SIG-M5 (cell line): ENCODE data around the gene PCED1B.
"Not testable (repeated sequence)": the region's sequence is repeated elsewhere in the genome, so short reads cannot be mapped to it uniquely, and the experiment has no call there.

Experiments
- DNase-seq: peaks from one replicate; lab custom pipeline; 2025; lab: John Stamatoyannopoulos, UW

The PCED1B gene

GRCh38 chr12:47209014-47209413 is 129.6 kb downstream of the PCED1B start:
- DNase-seq = no peak

- no peak for DNase-seq
Observed at GRCh38 chr12:47210776-47211175, 131.4 kb downstream of the PCED1B start.

- DNase-seq = no peak
Observed at GRCh38 chr12:47212701-47213039, 133.2 kb downstream of the PCED1B start.

GRCh38 chr12:47213396-47213795 is 134.0 kb downstream of the PCED1B start:
- no peak for DNase-seq

- DNase-seq = no peak
Observed at GRCh38 chr12:47214001-47214619, 134.7 kb downstream of the PCED1B start.

- DNase-seq = no peak
Observed at GRCh38 chr12:47214771-47215170, 135.3 kb downstream of the PCED1B start.

GRCh38 chr12:47216150-47216677 is 136.8 kb downstream of the PCED1B start:
- DNase-seq = peak; percentile 49

GRCh38 chr12:47217595-47217869 is 138.1 kb downstream of the PCED1B start:
- not testable (repeated sequence) for DNase-seq

GRCh38 chr12:47218191-47218654 is 138.8 kb downstream of the PCED1B start:
- no peak for DNase-seq

GRCh38 chr12:47219243-47219642 is 139.8 kb downstream of the PCED1B start:
- DNase-seq = no peak

GRCh38 chr12:47221256-47222023 is 142.0 kb downstream of the PCED1B start:
- no peak for DNase-seq

GRCh38 chr12:47222520-47223030 is 143.2 kb downstream of the PCED1B start:
- no peak for DNase-seq

GRCh38 chr12:47223031-47223847 is 143.8 kb downstream of the PCED1B start:
- no peak for DNase-seq

GRCh38 chr12:47223848-47224213 is 144.4 kb downstream of the PCED1B start:
- DNase-seq = no peak

- DNase-seq = no peak
Observed at GRCh38 chr12:47224563-47225133, 145.2 kb downstream of the PCED1B start.

- no peak for DNase-seq
Observed at GRCh38 chr12:47225356-47225755, 145.9 kb downstream of the PCED1B start.

GRCh38 chr12:47226199-47226598 is 146.8 kb downstream of the PCED1B start:
- DNase-seq = no peak

GRCh38 chr12:47228802-47229201 is 149.4 kb downstream of the PCED1B start:
- DNase-seq = no peak

GRCh38 chr12:47231456-47231855 is 152.0 kb downstream of the PCED1B start:
- no peak for DNase-seq

GRCh38 chr12:47234576-47235141 is 155.2 kb downstream of the PCED1B start:
- DNase-seq = no peak

- no peak for DNase-seq
Observed at GRCh38 chr12:47235258-47236040, 156.0 kb downstream of the PCED1B start.
